H1 (cell line): Measurements from ENCODE around the gene TTL. TPM values are rescaled to one million over a fixed set of nuclear protein-coding genes. Genes with fewer than 3 reads are reported as not detected.

Source experiments
- CTCF ChIA-PET: fragments of 300-600 bp; sonication (Branson Sonifier 250); formaldehyde crosslinking; loops from one replicate; lab custom pipeline; 2021; ENCODE audit not compliant: partially characterized antibody; lab: Charles Lee
- POLR2A ChIA-PET: fragments of 300-600 bp; sonication (Branson Sonifier 250); formaldehyde crosslinking; loops from one replicate; lab custom pipeline; 2021; ENCODE audit warnings: inconsistent platforms; ENCODE audit not compliant: partially characterized antibody; lab: Charles Lee
- DNase-seq, 2 experiments: peaks; one replicate each; pipeline versions ENCODE4 v3.0.0 to v3.0.0-alpha.2; 2010 to 2022; ENCODE audit warnings: low spot score in 2 of 2, low read depth in 1 of 2, mixed read lengths in 1 of 2
- FAIRE-seq: peaks from 2 replicates; lab custom pipeline; 2011; peaks lifted over from hg19 to GRCh38; lab: Jason Lieb, UNC
- H2AFZ ChIP-seq: 2 replicates; pipeline ENCODE4 v1.8.1; 2012; ENCODE audit warnings: low read length, inconsistent platforms
- H2AK5ac ChIP-seq: 2 replicates; pipeline ENCODE4 v1.6.1; 2013; ENCODE audit warnings: low read depth, low read length
- H2BK120ac ChIP-seq: replicated peaks from 2 replicates; pipeline ENCODE3; 2013; ENCODE audit warnings: low read depth, low read length, inconsistent platforms
- H2BK12ac ChIP-seq: 2 replicates; pipeline ENCODE4 v1.6.1; 2013; ENCODE audit warnings: low read depth, low read length
- H2BK15ac ChIP-seq: 2 replicates; pipeline ENCODE4 v1.6.1; 2013; ENCODE audit warnings: low read length
- H2BK20ac ChIP-seq: 2 replicates; pipeline ENCODE4 v1.6.1; 2013; ENCODE audit warnings: low read length
- H2BK5ac ChIP-seq: 2 replicates; pipeline ENCODE4 v1.6.1; 2013; ENCODE audit warnings: low read depth, low read length
- H3K14ac ChIP-seq: 2 replicates; pipeline ENCODE4 v1.6.1; 2013; ENCODE audit warnings: inconsistent platforms; ENCODE audit not compliant: insufficient read length
- H3K18ac ChIP-seq: 2 replicates; pipeline ENCODE4 v1.6.1; 2013; ENCODE audit warnings: low read length; ENCODE audit errors: extremely low read depth
- H3K23ac ChIP-seq: 2 replicates; pipeline ENCODE4 v1.6.1; 2013; ENCODE audit warnings: inconsistent platforms; ENCODE audit not compliant: insufficient read length
- H3K23me2 ChIP-seq: 2 replicates; pipeline ENCODE4 v1.6.1; 2013; ENCODE audit warnings: low read depth, low read length
- H3K27ac ChIP-seq: 2 replicates; pipeline ENCODE4 v1.6.1; 2011; ENCODE audit warnings: low read depth, low read length, inconsistent platforms
- H3K27me3 ChIP-seq, 4 experiments: replicated peaks in 1 of 4; 1 replicate in 1 of 4; 2 replicates in 3 of 4; pipeline versions ENCODE4 v1.6.1 to v1.8.1; 2011 to 2013; ENCODE audit warnings: low read length in 3 of 4, mild to moderate bottlenecking in 3 of 4, inconsistent platforms in 2 of 4, mixed read lengths in 2 of 4, moderate library complexity in 1 of 4; ENCODE audit not compliant: control insufficient read depth in 3 of 4, insufficient read depth in 3 of 4; ENCODE audit errors: extremely low read depth in 1 of 4
- H3K36me3 ChIP-seq, 4 experiments: 2 replicates each; pipeline versions ENCODE4 v1.6.1 to v1.8.1; 2011 to 2013; ENCODE audit warnings: mild to moderate bottlenecking in 4 of 4, low read length in 3 of 4, moderate library complexity in 2 of 4, control low read depth in 1 of 4, inconsistent platforms in 1 of 4; ENCODE audit not compliant: insufficient read depth in 4 of 4, control insufficient read depth in 2 of 4
- H3K4ac ChIP-seq: replicated peaks from 2 replicates; pipeline ENCODE3; 2013; ENCODE audit warnings: low read length, low read depth, mixed read lengths, inconsistent platforms; ENCODE audit not compliant: insufficient read length
- H3K4me1 ChIP-seq, 4 experiments: replicated peaks in 1 of 4; 1 replicate in 1 of 4; 2 replicates in 3 of 4; pipeline versions ENCODE4 v1.6.1 to v1.8.1; 2011 to 2013; ENCODE audit warnings: low read length in 3 of 4, inconsistent platforms in 2 of 4, mixed read lengths in 1 of 4; ENCODE audit not compliant: insufficient read depth in 4 of 4, control insufficient read depth in 3 of 4
- H3K4me2 ChIP-seq, 2 experiments: 2 replicates each; pipeline versions ENCODE4 v1.6.1 to v1.8.1; 2011 to 2013; ENCODE audit warnings: low read depth in 2 of 2, low read length in 2 of 2, control low read depth in 1 of 2, inconsistent platforms in 1 of 2, mild to moderate bottlenecking in 1 of 2; ENCODE audit not compliant: insufficient read depth in 1 of 2
- H3K4me3 ChIP-seq, 4 experiments: fragments of 200-600, 300-600 bp in 1 of 4; sonication (generic), shearing (Covaris generic), sonication (Bioruptor Twin) in 1 of 4; 2 replicates each; pipeline versions ENCODE4 v1.5.1 to v1.8.1; 2011 to 2016; ENCODE audit warnings: low read length in 4 of 4, low read depth in 3 of 4, control low read depth in 2 of 4, inconsistent platforms in 2 of 4, mild to moderate bottlenecking in 2 of 4, mixed read lengths in 1 of 4, moderate library complexity in 1 of 4; ENCODE audit not compliant: insufficient read depth in 2 of 4; ENCODE audit errors: extremely low read depth in 1 of 4
- H3K56ac ChIP-seq: replicated peaks from 2 replicates; pipeline ENCODE3; 2013; ENCODE audit warnings: low read depth, mild to moderate bottlenecking, mixed read lengths, low read length, inconsistent platforms; ENCODE audit not compliant: insufficient read length
- H3K79me1 ChIP-seq: 2 replicates; pipeline ENCODE4 v1.6.1; 2013; ENCODE audit warnings: low read depth, low read length, control low read depth
- H3K79me2 ChIP-seq, 2 experiments: 2 replicates each; pipeline versions ENCODE4 v1.6.1 to v1.8.1; 2012 to 2013; ENCODE audit warnings: low read length in 2 of 2, mild to moderate bottlenecking in 2 of 2, inconsistent platforms in 1 of 2; ENCODE audit not compliant: insufficient read depth in 2 of 2, control insufficient read depth in 1 of 2
- H3K9ac ChIP-seq, 4 experiments: replicated peaks in 1 of 4; 1 replicate in 1 of 4; 2 replicates in 3 of 4; pipeline versions ENCODE4 v1.6.1 to v1.8.1; 2011 to 2013; ENCODE audit warnings: low read depth in 3 of 4, low read length in 3 of 4, control low read depth in 2 of 4, mild to moderate bottlenecking in 2 of 4, moderate library complexity in 2 of 4, inconsistent platforms in 1 of 4; ENCODE audit errors: extremely low read depth in 1 of 4
- H3K9me3 ChIP-seq, 2 experiments: 2 replicates each; pipeline versions ENCODE4 v1.6.1 to v1.8.1; 2012 to 2013; ENCODE audit warnings: mild to moderate bottlenecking in 2 of 2, moderate library complexity in 2 of 2, control low read depth in 1 of 2, inconsistent platforms in 1 of 2, low read depth in 1 of 2, low read length in 1 of 2, mixed read lengths in 1 of 2; ENCODE audit not compliant: insufficient read depth in 2 of 2
- H4K20me1 ChIP-seq, 2 experiments: replicated peaks in 1 of 2; 2 replicates each; pipeline versions ENCODE3 to v1.8.1; 2011 to 2013; ENCODE audit warnings: inconsistent platforms in 2 of 2, low read length in 2 of 2, mild to moderate bottlenecking in 1 of 2; ENCODE audit not compliant: insufficient read depth in 2 of 2, control insufficient read depth in 1 of 2
- H4K5ac ChIP-seq: 2 replicates; pipeline ENCODE4 v1.6.1; 2013; ENCODE audit warnings: low read length, low read depth, mixed read lengths, inconsistent platforms; ENCODE audit not compliant: insufficient read length
- H4K8ac ChIP-seq: 2 replicates; pipeline ENCODE4 v1.8.0; 2013; ENCODE audit warnings: mild to moderate bottlenecking, moderate library complexity, low read length, inconsistent platforms; ENCODE audit not compliant: insufficient read depth; ENCODE audit errors: extremely low read depth
- H4K91ac ChIP-seq: replicated peaks from 2 replicates; pipeline ENCODE3; 2013; ENCODE audit warnings: low read length, mixed read lengths, inconsistent platforms; ENCODE audit not compliant: insufficient read length
- CHD2 ChIP-seq: IDR thresholded peaks from 2 replicates; pipeline ENCODE4 v1.6.1; 2012; ENCODE audit warnings: low read length, improper control_type of control experiment
- JUN ChIP-seq: IDR thresholded peaks from 2 replicates; pipeline ENCODE4 v1.6.1; 2011; ENCODE audit warnings: low read depth, mild to moderate bottlenecking, improper control_type of control experiment, low read length
- KDM5A ChIP-seq: fragments of 200-600 bp; IDR thresholded peaks from 2 replicates; pipeline ENCODE4 v1.7.1; 2012; ENCODE audit warnings: mild to moderate bottlenecking, low read length, inconsistent platforms, mixed read lengths
- RAD21 ChIP-seq, 2 experiments: IDR thresholded peaks in 1 of 2; conservative IDR thresholded peaks in 1 of 2; 2 replicates each; pipeline ENCODE4 v1.6.1; 2011; ENCODE audit warnings: low read depth in 2 of 2, low read length in 2 of 2, improper control_type of control experiment in 1 of 2, inconsistent platforms in 1 of 2, mild to moderate bottlenecking in 1 of 2, moderate library complexity in 1 of 2
- RXRA ChIP-seq: IDR thresholded peaks from 2 replicates; pipeline ENCODE4 v1.6.1; 2011; ENCODE audit warnings: low read depth, mild to moderate bottlenecking, low read length, moderate library complexity; ENCODE audit not compliant: insufficient read depth
- TBP ChIP-seq: IDR thresholded peaks from 2 replicates; pipeline ENCODE4 v1.6.1; 2011; ENCODE audit warnings: low read depth, low read length, improper control_type of control experiment
- TCF12 ChIP-seq: IDR thresholded peaks from 2 replicates; pipeline ENCODE4 v1.6.1; 2011; ENCODE audit warnings: low read depth, mild to moderate bottlenecking, low read length
- ZNF274 ChIP-seq: IDR thresholded peaks from 2 replicates; pipeline ENCODE4 v1.7.0; 2012; ENCODE audit warnings: low read length, borderline replicate concordance; ENCODE audit errors: extremely low read depth
- WGBS, 2 experiments: shearing (Covaris generic) in 1 of 2; methylation state at CpG; one replicate each; pipeline versions ENCODE4 v1.1.6 to v1.1.7; 2013 to 2015; ENCODE audit warnings: low lambda C conversion rate in 2 of 2, mixed read lengths in 2 of 2, inconsistent platforms in 1 of 2, low coverage in 1 of 2, missing lambda C conversion rate in 1 of 2; ENCODE audit not compliant: insufficient replicate concordance in 2 of 2, insufficient coverage in 1 of 2, insufficient read length in 1 of 2; ENCODE audit errors: extremely low coverage in 1 of 2, missing lambda C conversion rate in 1 of 2; 5-methylcytosine and 5-hydroxymethylcytosine counted together
- polyA plus RNA-seq, 7 experiments: library from polyadenylated mRNA; depleted of rRNA in 3 of 7; stranded (reverse) in 5 of 7; unstranded in 2 of 7; fragments of >200 nt in 5 of 7; fragments of 200-250 nt in 2 of 7; gene quantifications; 1 replicate in 5 of 7; 2 replicates in 1 of 7; 4 replicates in 1 of 7; pipeline versions ENCODE4 v1.2.1 to v1.2.3, GENCODE V29; 2011 to 2013; ENCODE audit warnings: missing spikeins in 2 of 7, mixed read lengths in 2 of 7
- total RNA-seq: library from RNA; stranded (reverse); fragmentation: NEBNext Ultra II Directional; extraction: Animal tissue kit (Norgen Biotek cat#: 25700); gene quantifications from 2 replicates; pipeline ENCODE4 v1.2.1, GENCODE V29; 2021
- TF ChIP-seq, protein P1 (sequence below): IDR thresholded peaks from 2 replicates; pipeline ENCODE4 v1.6.1; 2011; ENCODE audit warnings: low read depth, mild to moderate bottlenecking, low read length; ENCODE audit not compliant: insufficient read depth
- TF ChIP-seq, protein P2 (sequence below), 3 experiments: IDR thresholded peaks; 1 replicate in 2 of 3; 2 replicates in 1 of 3; pipeline versions ENCODE4 v1.5.1 to v1.6.1; 2011; ENCODE audit warnings: low read length in 3 of 3, mild to moderate bottlenecking in 3 of 3, inconsistent platforms in 2 of 3, low read depth in 1 of 3, moderate library complexity in 1 of 3; ENCODE audit not compliant: insufficient read depth in 1 of 3; ENCODE audit errors: control extremely low read depth in 1 of 3

TTL gene
- total and polyA plus RNA-seq, 2 of the 8 experiments (the other 6 are each of a cell fraction or from before 2014, with no cell fraction given): 17.5 to 57.1 TPM

DNA sequence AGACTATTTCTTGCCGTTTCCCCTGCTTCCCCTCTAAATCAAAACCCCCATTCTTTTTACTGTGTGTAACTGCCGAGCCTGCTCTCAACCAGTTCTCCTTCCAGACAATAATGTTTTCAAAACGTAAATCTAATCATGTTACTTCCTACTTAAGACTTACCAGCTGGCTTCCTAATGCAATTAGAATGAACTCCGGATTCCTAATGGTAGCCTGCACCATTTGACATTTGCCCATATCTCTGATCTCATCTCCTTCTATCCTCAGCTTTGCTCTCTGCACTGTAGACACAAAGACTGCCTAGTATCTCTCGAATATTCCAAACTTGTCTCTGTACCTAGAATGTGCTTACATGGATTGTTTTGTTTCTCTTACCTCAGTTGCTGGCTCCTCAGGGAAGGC lies 12.9 kb downstream of the TTL start:
- Histone ChIP-seq H3K23ac (no peak overlapping the region), H3K14ac (no peak overlapping the region), H3K56ac (no peak overlapping the region), H4K20me1 (no peaks in the 10 kb centered on the region), H3K79me1 (no peaks in the 10 kb centered on the region), H2BK15ac (no peak overlapping the region), H3K36me3 (peaks cover 0 to 8% (median 3%) of the 10 kb centered on the region in 4 experiments; a peak in 4 of 8 replicates), H2BK20ac (no peak overlapping the region), H2AK5ac (no peak overlapping the region), H3K4ac (no peak overlapping the region), H2BK5ac (no peak overlapping the region), H4K8ac (no peak overlapping the region), H3K18ac (no peak overlapping the region), H3K9me3 (no peaks in the 10 kb centered on the region), H3K23me2 (no peaks in the 10 kb centered on the region), H4K5ac (no peak overlapping the region), H2BK12ac (no peak overlapping the region), H3K4me2 (no peak overlapping the region), H2AFZ (no peak overlapping the region), H2BK120ac (no peak overlapping the region), H3K9ac (no peak overlapping the region), H3K4me3 (no peak overlapping the region), H3K79me2 (no peaks in the 10 kb centered on the region), H3K4me1 (peaks cover 0 to 4% (median 0%) of the 10 kb centered on the region in 4 experiments; a peak in 1 of 7 replicates), H3K27me3 (no peaks in the 10 kb centered on the region), H3K27ac (no peak overlapping the region), H4K91ac (no peak overlapping the region)
- DNase-seq: no peak
- WGBS, 2 experiments: 81% methylated on average over 5 of the region's 5 CpGs; no CpG with 5 or more reads in 1 of the 2 experiments
- POLR2A ChIA-PET: no interaction called here
- CTCF ChIA-PET: interaction anchor here (0.5 to 2.0 kb wide), 4 partner anchors 11 to 373 kb away, joined by 3 to 6 read pairs (median 3); no protein-coding TSS in a partner anchor
- no peak for FAIRE-seq
- TF ChIP-seq ZNF274 (no peak), RAD21 (IDR thresholded peaks at IDR 0.05 in 1 of 2, conservative IDR thresholded peaks at IDR 0.05 in 1 of 2; ENCODE audit: low read depth in 2 of 2, low read length in 2 of 2) (no peak), TBP (no peak), JUN (no peak), TCF12 (no peak), KDM5A (no peak), RXRA (no peak), CHD2 (no peak)
- TF ChIP-seq, protein P1, sequence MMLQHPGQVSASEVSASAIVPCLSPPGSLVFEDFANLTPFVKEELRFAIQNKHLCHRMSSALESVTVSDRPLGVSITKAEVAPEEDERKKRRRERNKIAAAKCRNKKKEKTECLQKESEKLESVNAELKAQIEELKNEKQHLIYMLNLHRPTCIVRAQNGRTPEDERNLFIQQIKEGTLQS: no peak
- TF ChIP-seq, protein P2, sequence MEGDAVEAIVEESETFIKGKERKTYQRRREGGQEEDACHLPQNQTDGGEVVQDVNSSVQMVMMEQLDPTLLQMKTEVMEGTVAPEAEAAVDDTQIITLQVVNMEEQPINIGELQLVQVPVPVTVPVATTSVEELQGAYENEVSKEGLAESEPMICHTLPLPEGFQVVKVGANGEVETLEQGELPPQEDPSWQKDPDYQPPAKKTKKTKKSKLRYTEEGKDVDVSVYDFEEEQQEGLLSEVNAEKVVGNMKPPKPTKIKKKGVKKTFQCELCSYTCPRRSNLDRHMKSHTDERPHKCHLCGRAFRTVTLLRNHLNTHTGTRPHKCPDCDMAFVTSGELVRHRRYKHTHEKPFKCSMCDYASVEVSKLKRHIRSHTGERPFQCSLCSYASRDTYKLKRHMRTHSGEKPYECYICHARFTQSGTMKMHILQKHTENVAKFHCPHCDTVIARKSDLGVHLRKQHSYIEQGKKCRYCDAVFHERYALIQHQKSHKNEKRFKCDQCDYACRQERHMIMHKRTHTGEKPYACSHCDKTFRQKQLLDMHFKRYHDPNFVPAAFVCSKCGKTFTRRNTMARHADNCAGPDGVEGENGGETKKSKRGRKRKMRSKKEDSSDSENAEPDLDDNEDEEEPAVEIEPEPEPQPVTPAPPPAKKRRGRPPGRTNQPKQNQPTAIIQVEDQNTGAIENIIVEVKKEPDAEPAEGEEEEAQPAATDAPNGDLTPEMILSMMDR (IDR thresholded peaks at IDR 0.05; ENCODE audit: control extremely low read depth in 1 of 3, insufficient read depth in 1 of 3, low read depth in 1 of 3, low read length in 3 of 3): no peak
